Endothelial cell (in vitro differentiated cells): ENCODE results near the gene ITGB5. TPM values are rescaled to one million over a fixed set of nuclear protein-coding genes. Genes with fewer than 3 reads are reported as not detected.

Experiments used
- DNase-seq: peaks from one replicate; pipeline ENCODE4 v3.0.0; 2021; ENCODE audit warnings: low spot score
- H3K27ac Mint-ChIP-seq: one replicate; pipeline ENCODE4 v1.8.0; 2021; ENCODE audit warnings: mixed read lengths, inconsistent platforms; ENCODE audit not compliant: unreplicated experiment
- H3K27me3 Mint-ChIP-seq: one replicate; pipeline ENCODE4 v1.8.0; 2021; ENCODE audit warnings: mild to moderate bottlenecking, moderate library complexity, mixed read lengths, inconsistent platforms; ENCODE audit not compliant: unreplicated experiment
- H3K36me3 Mint-ChIP-seq: one replicate; pipeline ENCODE4 v1.8.0; 2021; ENCODE audit warnings: mild to moderate bottlenecking, low read depth, mixed read lengths, inconsistent platforms; ENCODE audit not compliant: unreplicated experiment
- H3K4me1 Mint-ChIP-seq: one replicate; pipeline ENCODE4 v1.8.0; 2021; ENCODE audit warnings: mild to moderate bottlenecking, mixed read lengths, inconsistent platforms; ENCODE audit not compliant: unreplicated experiment
- H3K4me3 Mint-ChIP-seq: one replicate; pipeline ENCODE4 v1.8.0; 2021; ENCODE audit warnings: mild to moderate bottlenecking, mixed read lengths, inconsistent platforms; ENCODE audit not compliant: unreplicated experiment
- H3K9me3 Mint-ChIP-seq: one replicate; pipeline ENCODE4 v1.8.0; 2021; ENCODE audit warnings: mixed read lengths, inconsistent platforms; ENCODE audit not compliant: unreplicated experiment
- total RNA-seq: library from RNA; stranded (reverse); fragmentation: NEBNext Ultra II Directional; extraction: Animal tissue kit (Norgen Biotek cat#: 25700); gene quantifications from one replicate; pipeline ENCODE4 v1.2.1, GENCODE V29; 2021; ENCODE audit not compliant: unreplicated experiment
- TF ChIP-seq, protein P1 (sequence below): fragments of 200-600 bp; sonication (generic); IDR thresholded peaks from one replicate; pipeline ENCODE4 v1.5.0; 2021; ENCODE audit warnings: antibody characterized with exemption; ENCODE audit not compliant: unreplicated experiment

The ITGB5 gene
- total RNA-seq, 1 donor from 2014 or later, result 55.2 TPM

DNA sequence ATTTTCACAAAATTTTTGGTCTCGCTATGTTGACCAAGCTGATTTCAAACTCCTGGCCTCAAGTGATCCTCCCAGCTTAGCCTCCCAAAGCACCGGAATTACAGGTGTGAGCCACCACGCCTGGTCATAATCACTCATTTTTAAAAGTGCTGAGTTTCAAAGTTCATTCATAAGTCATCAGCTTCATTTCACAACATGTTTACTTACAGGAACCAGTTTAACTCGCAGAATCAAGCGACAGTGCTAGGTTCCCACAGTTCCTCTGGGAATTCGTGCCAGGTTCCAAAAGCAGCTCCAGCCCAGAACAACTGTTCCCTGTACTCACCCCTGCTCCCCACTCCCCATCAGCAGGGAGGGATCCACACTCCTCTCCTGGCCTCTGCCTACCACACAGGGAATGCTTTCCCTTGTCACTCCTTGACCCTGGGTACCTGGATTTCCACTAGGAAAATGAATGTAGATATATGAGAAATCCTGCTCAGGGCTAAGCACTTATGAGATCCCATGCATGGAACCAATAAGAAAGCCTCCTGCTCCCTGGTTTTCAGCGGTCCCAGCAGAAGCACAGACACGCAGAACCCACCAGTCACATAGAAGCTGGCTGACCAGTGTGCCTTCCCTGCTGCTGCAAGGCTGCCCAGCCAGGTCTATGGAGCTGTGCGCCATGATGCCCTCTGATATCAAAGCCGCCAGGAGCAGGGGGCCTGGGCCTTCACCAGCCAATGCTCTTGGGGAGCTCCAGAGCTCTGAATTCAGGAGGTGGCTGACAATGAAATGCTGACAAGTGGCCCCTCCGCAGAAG, 72.3 kb downstream of the ITGB5 start:
- Mint-ChIP-seq H3K27me3 (no peaks in the 10 kb centered on the region), H3K9me3 (no peaks in the 10 kb centered on the region), H3K4me3 (no peak overlapping the region), H3K4me1 (peaks cover 4% of the 10 kb centered on the region), H3K27ac (no peak overlapping the region), H3K36me3 (peaks cover 9% of the 10 kb centered on the region)
- no peak for DNase-seq
- TF ChIP-seq, protein P1, sequence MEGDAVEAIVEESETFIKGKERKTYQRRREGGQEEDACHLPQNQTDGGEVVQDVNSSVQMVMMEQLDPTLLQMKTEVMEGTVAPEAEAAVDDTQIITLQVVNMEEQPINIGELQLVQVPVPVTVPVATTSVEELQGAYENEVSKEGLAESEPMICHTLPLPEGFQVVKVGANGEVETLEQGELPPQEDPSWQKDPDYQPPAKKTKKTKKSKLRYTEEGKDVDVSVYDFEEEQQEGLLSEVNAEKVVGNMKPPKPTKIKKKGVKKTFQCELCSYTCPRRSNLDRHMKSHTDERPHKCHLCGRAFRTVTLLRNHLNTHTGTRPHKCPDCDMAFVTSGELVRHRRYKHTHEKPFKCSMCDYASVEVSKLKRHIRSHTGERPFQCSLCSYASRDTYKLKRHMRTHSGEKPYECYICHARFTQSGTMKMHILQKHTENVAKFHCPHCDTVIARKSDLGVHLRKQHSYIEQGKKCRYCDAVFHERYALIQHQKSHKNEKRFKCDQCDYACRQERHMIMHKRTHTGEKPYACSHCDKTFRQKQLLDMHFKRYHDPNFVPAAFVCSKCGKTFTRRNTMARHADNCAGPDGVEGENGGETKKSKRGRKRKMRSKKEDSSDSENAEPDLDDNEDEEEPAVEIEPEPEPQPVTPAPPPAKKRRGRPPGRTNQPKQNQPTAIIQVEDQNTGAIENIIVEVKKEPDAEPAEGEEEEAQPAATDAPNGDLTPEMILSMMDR, result no peak

DNA sequence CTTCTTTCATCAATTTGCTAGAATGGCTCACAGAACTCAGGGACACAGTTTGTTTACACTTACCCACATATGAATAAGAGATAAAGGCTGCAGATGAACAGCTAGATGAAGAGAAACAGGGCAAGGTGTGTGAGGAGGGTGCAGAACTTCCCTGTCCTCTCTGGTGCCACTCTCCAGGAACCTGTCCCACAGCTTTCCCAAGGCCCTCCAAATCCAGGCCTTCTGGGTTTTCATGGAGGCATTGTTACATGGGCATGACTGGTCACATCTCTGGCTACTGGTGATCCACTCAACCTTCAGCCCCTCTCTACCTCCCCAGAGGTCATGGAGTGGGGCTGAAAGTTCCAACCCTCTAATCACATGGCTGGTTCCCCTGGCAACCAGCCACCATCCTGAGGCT, 73.6 kb downstream of the ITGB5 start:
- H3K4me1 Mint-ChIP-seq, result peaks cover 8% of the 10 kb centered on the region
- TF ChIP-seq, protein P1, result no peak
- DNase-seq, result no peak
- H3K9me3 Mint-ChIP-seq, result no peaks in the 10 kb centered on the region
- H3K27ac Mint-ChIP-seq, result no peak overlapping the region
- no peak overlapping the region for H3K4me3 Mint-ChIP-seq
- H3K27me3 Mint-ChIP-seq, result no peaks in the 10 kb centered on the region
- H3K36me3 Mint-ChIP-seq, result peaks cover 9% of the 10 kb centered on the region

DNA sequence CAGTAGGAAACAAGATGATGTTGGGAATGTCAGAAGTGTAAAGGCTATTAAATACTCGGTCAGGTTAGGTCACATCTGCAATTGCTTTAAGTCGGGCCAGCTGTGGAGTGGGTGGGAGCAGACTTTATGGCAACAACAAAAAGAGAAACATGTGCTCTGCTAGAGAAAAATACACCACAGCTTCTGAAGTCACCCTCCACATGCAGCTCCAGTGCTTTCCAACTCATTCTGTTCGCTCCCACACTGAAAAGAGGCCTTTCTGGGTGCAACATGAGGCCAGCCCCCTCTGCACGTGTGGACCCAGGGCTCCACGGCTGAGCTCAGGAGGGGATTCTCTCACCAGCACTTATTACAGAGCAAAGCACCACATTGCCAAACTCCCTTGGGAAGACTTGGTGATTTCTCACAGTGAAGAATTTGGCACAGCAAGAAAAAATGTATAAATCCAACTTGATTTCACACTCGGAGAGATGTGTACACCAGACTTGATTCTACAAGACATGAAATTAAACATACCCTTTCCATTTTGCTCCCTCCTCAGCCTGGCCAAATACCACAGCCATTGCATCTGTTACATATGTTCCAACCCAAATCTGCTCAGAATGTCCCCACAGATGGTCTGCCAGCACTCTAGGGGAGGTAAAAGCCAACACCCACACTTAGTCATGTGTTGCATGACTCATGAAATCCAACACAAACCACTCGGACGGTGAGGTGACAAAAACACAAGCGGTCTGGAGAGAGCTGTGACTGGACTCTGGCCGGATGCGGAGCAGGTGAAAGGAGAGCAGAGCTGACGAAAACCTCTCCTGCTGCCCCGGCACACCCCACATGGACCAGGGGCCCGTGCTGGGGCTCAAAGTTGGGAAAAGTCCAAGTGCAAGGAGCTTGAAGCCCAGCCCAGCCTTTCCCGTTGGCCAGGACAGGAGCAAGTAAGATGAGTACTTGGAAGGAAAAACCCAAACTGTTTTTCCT, 74.6 kb downstream of the ITGB5 start:
- TF ChIP-seq, protein P1, result no peak
- Mint-ChIP-seq H3K27me3 (no peaks in the 10 kb centered on the region), H3K27ac (no peak overlapping the region), H3K4me1 (peaks cover 8% of the 10 kb centered on the region), H3K9me3 (no peaks in the 10 kb centered on the region), H3K4me3 (no peak overlapping the region), H3K36me3 (peaks cover 9% of the 10 kb centered on the region)
- DNase-seq, result no peak

DNA sequence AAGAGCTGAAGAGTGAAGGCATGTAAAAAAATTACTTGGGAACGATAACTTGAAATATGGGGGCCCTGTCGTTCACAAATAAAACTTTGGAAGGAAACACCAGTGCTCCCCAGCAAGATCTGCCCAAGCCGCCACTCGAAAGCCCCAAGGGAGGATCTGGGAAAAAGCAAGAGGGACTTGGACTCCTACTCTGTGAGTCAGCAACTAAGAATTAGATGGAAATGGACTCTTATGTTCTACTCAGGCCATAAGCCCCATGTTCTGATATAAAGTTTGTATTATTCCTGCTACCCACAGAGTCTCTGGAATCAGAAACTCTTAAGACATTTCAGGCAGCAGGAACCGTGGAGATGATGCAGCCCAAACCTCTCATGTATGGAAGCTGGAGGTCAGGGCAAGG, 75.7 kb downstream of the ITGB5 start:
- no peak overlapping the region for H3K27ac Mint-ChIP-seq
- no peaks in the 10 kb centered on the region for H3K9me3 Mint-ChIP-seq
- no peak for DNase-seq
- H3K4me1 Mint-ChIP-seq, result peaks cover 8% of the 10 kb centered on the region
- no peak overlapping the region for H3K4me3 Mint-ChIP-seq
- TF ChIP-seq, protein P1, result no peak
- H3K27me3 Mint-ChIP-seq, result no peaks in the 10 kb centered on the region
- peaks cover 6% of the 10 kb centered on the region for H3K36me3 Mint-ChIP-seq
